T-helper 17 cell (primary cell): ENCODE measurements around the gene FOSL2. TPM values are rescaled to one million over a fixed set of nuclear protein-coding genes. Genes with fewer than 3 reads are reported as not detected.
A peak's percentile ranks its signal among the peaks of the same experiment; 100 is the strongest.

Experiments
- ATAC-seq: fragments of 150-1000 bp; cut with Tn5 transposase; 2 replicates; pipeline ENCODE4 v1.10.0; 2021; ENCODE audit warnings: mild to moderate bottlenecking, moderate library complexity
- DNase-seq, 3 donors: peaks; one replicate each; pipeline versions ENCODE4 v3.0.0 to v3.0.0-alpha.2; 2020 to 2021
- H3K9me3 ChIP-seq: one replicate; pipeline ENCODE4 v1.7.0; 2013; ENCODE audit warnings: low read length, mild to moderate bottlenecking; ENCODE audit not compliant: control insufficient read depth, poor library complexity, severe bottlenecking
- H3K27ac Mint-ChIP-seq: one replicate; pipeline ENCODE4 v1.8.0; 2022; ENCODE audit warnings: mild to moderate bottlenecking, moderate library complexity, mixed read lengths
- H3K27me3 Mint-ChIP-seq: one replicate; pipeline ENCODE4 v1.8.0; 2022; ENCODE audit warnings: mixed read lengths
- H3K36me3 Mint-ChIP-seq: one replicate; pipeline ENCODE4 v1.8.0; 2022; ENCODE audit warnings: low read depth, mixed read lengths
- H3K4me1 Mint-ChIP-seq: one replicate; pipeline ENCODE4 v1.8.0; 2022; ENCODE audit warnings: mild to moderate bottlenecking, mixed read lengths
- H3K4me3 Mint-ChIP-seq: one replicate; pipeline ENCODE4 v1.8.0; 2022; ENCODE audit warnings: mild to moderate bottlenecking, moderate library complexity, mixed read lengths
- total RNA-seq, 4 donors: library from RNA in 2 of 4; stranded (reverse) in 2 of 4; gene quantifications; one replicate each; pipeline ENCODE4 v1.2.3 and lab custom pipeline; 2022 to 2026

The FOSL2 gene
- total RNA-seq, 2 donors from 2014 or later, result 114 to 153 TPM

- DNase-seq (no peak), ATAC-seq (no peak)
- H3K4me1 Mint-ChIP-seq, result peaks cover 15% of the 10 kb centered on the region
- H3K27ac Mint-ChIP-seq, result no peak overlapping the region
- H3K4me3 Mint-ChIP-seq, result no peak overlapping the region
- H3K36me3 Mint-ChIP-seq, result peaks cover 2% of the 10 kb centered on the region
- no peaks in the 10 kb centered on the region for H3K9me3 ChIP-seq
- no peaks in the 10 kb centered on the region for H3K27me3 Mint-ChIP-seq
These were observed 53.9 kb downstream of the FOSL2 start for GRCh38 chr2:28446531-28446930.

DNA sequence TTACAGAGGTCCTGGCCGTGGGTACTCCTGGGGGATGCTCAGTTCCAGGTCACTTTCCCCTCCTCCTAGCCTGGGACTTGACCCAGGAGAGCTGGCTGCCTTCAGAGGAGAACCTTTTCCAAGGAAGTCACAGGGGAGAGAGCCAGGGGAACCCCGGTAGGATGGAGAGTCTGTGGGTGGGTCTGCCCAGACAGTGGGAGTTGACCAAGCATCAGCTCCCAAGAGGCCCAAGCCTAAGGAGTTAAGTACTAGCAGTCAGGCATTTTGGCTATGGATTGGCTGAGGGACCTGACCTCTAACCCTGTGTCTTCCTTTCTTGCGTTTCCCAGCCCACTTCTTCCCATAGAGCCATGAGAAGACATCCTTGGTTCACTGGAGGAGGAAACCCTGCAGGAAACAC lies 54.4 kb downstream of the FOSL2 start:
- Mint-ChIP-seq H3K27ac (no peak overlapping the region), H3K36me3 (no peaks in the 10 kb centered on the region), H3K4me3 (no peak overlapping the region), H3K4me1 (peaks cover 15% of the 10 kb centered on the region), H3K27me3 (no peaks in the 10 kb centered on the region)
- H3K9me3 ChIP-seq, result no peaks in the 10 kb centered on the region
- DNase-seq, result no peak
- no peak for ATAC-seq

- H3K4me1 Mint-ChIP-seq, result peaks cover 15% of the 10 kb centered on the region
- H3K36me3 Mint-ChIP-seq, result no peaks in the 10 kb centered on the region
- no peaks in the 10 kb centered on the region for H3K27me3 Mint-ChIP-seq
- no peak overlapping the region for H3K4me3 Mint-ChIP-seq
- peak overlapping the region; percentile 1 for H3K27ac Mint-ChIP-seq
- DNase-seq, result no peak
- no peak for ATAC-seq
- no peaks in the 10 kb centered on the region for H3K9me3 ChIP-seq
These were observed 55.5 kb downstream of the FOSL2 start for GRCh38 chr2:28447943-28448792.

GRCh38 chr2:28448793-28449100 lies 56.1 kb downstream of the FOSL2 start:
- DNase-seq (no peak), ATAC-seq (no peak)
- Mint-ChIP-seq H3K27me3 (peaks cover 4% of the 10 kb centered on the region), H3K36me3 (no peaks in the 10 kb centered on the region), H3K4me1 (peaks cover 15% of the 10 kb centered on the region), H3K4me3 (no peak overlapping the region), H3K27ac (peak overlapping the region; percentile 6)
- H3K9me3 ChIP-seq, result no peaks in the 10 kb centered on the region

- Mint-ChIP-seq H3K4me1 (peaks cover 15% of the 10 kb centered on the region), H3K4me3 (no peak overlapping the region), H3K27ac (peak overlapping the region; percentile 75), H3K27me3 (peaks cover 4% of the 10 kb centered on the region), H3K36me3 (no peaks in the 10 kb centered on the region)
- no peaks in the 10 kb centered on the region for H3K9me3 ChIP-seq
- DNase-seq, result no peak
- ATAC-seq, result no peak
These were observed 56.4 kb downstream of the FOSL2 start for GRCh38 chr2:28449126-28449487.

DNA sequence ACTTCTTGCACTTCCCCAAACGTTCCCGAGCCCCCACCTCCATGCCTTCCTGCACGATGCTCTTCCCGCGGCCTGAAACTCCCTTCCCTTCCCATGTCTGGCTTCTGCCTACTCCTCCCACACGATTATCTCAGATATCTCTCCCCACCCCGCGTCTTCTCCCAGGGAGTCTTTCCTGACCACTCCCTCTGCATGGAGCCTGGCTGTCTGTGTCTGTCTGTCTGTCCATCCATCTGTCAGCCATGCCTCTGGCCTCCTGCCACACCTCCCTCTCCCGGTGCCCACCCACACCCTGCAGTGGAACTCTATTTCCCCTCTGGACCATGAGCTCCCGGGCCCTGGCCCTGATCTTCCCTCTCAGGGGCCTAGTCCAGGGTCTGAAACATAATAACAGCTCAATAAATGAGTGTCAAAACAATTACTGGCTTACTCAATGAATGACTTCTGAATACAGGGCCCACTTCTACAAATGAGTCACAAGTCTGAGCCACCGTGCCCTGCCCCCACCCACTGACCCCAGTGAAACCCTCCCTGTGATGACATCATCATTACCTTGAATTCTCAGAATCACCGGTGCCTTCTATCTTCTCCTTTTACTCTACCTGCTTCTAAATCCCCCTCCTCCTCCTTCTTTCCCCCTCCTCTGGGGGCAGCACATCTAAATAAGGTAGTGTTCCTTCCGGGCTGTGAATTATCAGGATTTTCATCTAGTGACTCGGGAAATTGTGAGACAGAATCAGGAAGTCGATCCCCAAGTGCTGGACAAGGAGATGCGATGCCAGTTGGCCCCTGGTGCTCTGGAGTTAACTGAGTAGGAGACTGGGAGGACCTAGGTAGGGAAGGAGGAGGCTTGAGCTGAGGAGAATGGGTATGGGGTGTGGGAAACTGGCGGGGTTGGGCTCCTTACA lies 57.1 kb downstream of the FOSL2 start:
- no peaks in the 10 kb centered on the region for H3K36me3 Mint-ChIP-seq
- H3K27me3 Mint-ChIP-seq, result peaks cover 4% of the 10 kb centered on the region
- H3K9me3 ChIP-seq, result no peaks in the 10 kb centered on the region
- DNase-seq, result no peak
- H3K4me3 Mint-ChIP-seq, result no peak overlapping the region
- peak; percentile 35 for ATAC-seq
- peaks cover 15% of the 10 kb centered on the region for H3K4me1 Mint-ChIP-seq
- peak overlapping the region; percentile 75 for H3K27ac Mint-ChIP-seq

GRCh38 chr2:28450901-28451565 lies 58.4 kb downstream of the FOSL2 start:
- ATAC-seq, result no peak
- Mint-ChIP-seq H3K4me3 (no peak overlapping the region), H3K27ac (peak overlapping the region; percentile 75), H3K27me3 (peaks cover 4% of the 10 kb centered on the region), H3K4me1 (peaks cover 15% of the 10 kb centered on the region), H3K36me3 (no peaks in the 10 kb centered on the region)
- DNase-seq, result no peak
- H3K9me3 ChIP-seq, result no peaks in the 10 kb centered on the region

GRCh38 chr2:28451793-28452533 lies 59.3 kb downstream of the FOSL2 start:
- no peak overlapping the region for H3K27ac Mint-ChIP-seq
- H3K4me1 Mint-ChIP-seq, result peaks cover 15% of the 10 kb centered on the region
- peaks cover 4% of the 10 kb centered on the region for H3K27me3 Mint-ChIP-seq
- H3K4me3 Mint-ChIP-seq, result no peak overlapping the region
- H3K36me3 Mint-ChIP-seq, result no peaks in the 10 kb centered on the region
- DNase-seq (no peak), ATAC-seq (no peak)
- no peaks in the 10 kb centered on the region for H3K9me3 ChIP-seq

- Mint-ChIP-seq H3K27ac (peak overlapping the region; percentile 41), H3K27me3 (peaks cover 10% of the 10 kb centered on the region), H3K4me1 (peaks cover 15% of the 10 kb centered on the region), H3K36me3 (no peaks in the 10 kb centered on the region), H3K4me3 (no peak overlapping the region)
- ATAC-seq (peak; percentile 86), DNase-seq (peak; percentile 58 to 76 (median 68))
- H3K9me3 ChIP-seq, result no peaks in the 10 kb centered on the region
These were observed 60.0 kb downstream of the FOSL2 start for GRCh38 chr2:28452534-28453081.

- no peak overlapping the region for H3K4me3 Mint-ChIP-seq
- H3K9me3 ChIP-seq, result no peaks in the 10 kb centered on the region
- H3K36me3 Mint-ChIP-seq, result no peaks in the 10 kb centered on the region
- ATAC-seq (no peak), DNase-seq (no peak)
- H3K27me3 Mint-ChIP-seq, result peaks cover 14% of the 10 kb centered on the region
- no peak overlapping the region for H3K27ac Mint-ChIP-seq
- H3K4me1 Mint-ChIP-seq, result peaks cover 16% of the 10 kb centered on the region
These were observed 60.7 kb downstream of the FOSL2 start for GRCh38 chr2:28453396-28453795.

GRCh38 chr2:28454016-28454930 lies 61.6 kb downstream of the FOSL2 start:
- H3K9me3 ChIP-seq, result no peaks in the 10 kb centered on the region
- Mint-ChIP-seq H3K27me3 (peaks cover 14% of the 10 kb centered on the region), H3K4me3 (no peak overlapping the region), H3K36me3 (no peaks in the 10 kb centered on the region), H3K4me1 (peaks cover 14% of the 10 kb centered on the region), H3K27ac (no peak overlapping the region)
- DNase-seq, result no peak
- ATAC-seq, result no peak

DNA sequence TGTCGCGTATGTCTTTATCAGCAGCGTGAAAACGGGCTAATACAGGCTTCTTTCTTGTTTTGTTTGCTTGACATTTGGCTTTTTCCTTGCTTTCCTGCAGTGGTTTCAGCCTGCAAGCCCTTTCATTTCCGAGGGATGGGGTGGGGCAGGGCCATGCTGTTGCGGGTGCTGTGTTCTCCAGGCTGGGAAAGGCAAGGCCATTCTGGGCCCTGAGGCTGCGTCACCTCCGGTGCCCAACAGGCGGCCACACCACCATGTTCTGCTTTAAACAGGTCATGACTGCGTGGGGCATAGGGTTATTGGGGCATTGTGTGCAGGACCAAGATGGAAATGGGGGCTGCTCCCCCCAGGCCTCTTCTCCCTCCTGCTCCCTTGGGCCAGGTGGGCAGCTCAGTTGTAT lies 64.6 kb downstream of the FOSL2 start:
- no peak overlapping the region for H3K4me3 Mint-ChIP-seq
- H3K36me3 Mint-ChIP-seq, result no peaks in the 10 kb centered on the region

More for the DNA sequence above, 64.6 kb downstream of the FOSL2 start:
- DNase-seq (no peak), ATAC-seq (no peak)
- peaks cover 6% of the 10 kb centered on the region for H3K4me1 Mint-ChIP-seq
- peaks cover 14% of the 10 kb centered on the region for H3K27me3 Mint-ChIP-seq
- no peaks in the 10 kb centered on the region for H3K9me3 ChIP-seq
- H3K27ac Mint-ChIP-seq, result no peak overlapping the region
